GM23248 (cell line): ENCODE results near the gene ANO4. TPM values are rescaled to one million over a fixed set of nuclear protein-coding genes. Genes with fewer than 3 reads are reported as not detected.
A peak's percentile ranks its signal among the peaks of the same experiment; 100 is the strongest.

Experiments used
- DNase-seq: peaks from one replicate; pipeline ENCODE4 v3.0.0-alpha.2; 2015
- H2AFZ ChIP-seq: fragments of 200-600 bp; sonication (generic); 2 replicates; pipeline ENCODE4 v1.6.1; 2016; ENCODE audit warnings: antibody characterized with exemption
- H3F3A ChIP-seq: fragments of 200-600 bp; sonication (generic); 2 replicates; pipeline ENCODE4 v1.6.1; 2016; ENCODE audit warnings: mild to moderate bottlenecking, antibody characterized with exemption, mixed run types; ENCODE audit not compliant: insufficient read depth
- H3K27ac ChIP-seq: fragments of 200-600 bp; sonication (generic); 2 replicates; pipeline ENCODE4 v1.5.1; 2016; ENCODE audit warnings: mild to moderate bottlenecking
- H3K27me3 ChIP-seq: fragments of 200-600 bp; sonication (generic); replicated peaks from 2 replicates; pipeline ENCODE4 v1.6.1; 2016; ENCODE audit warnings: mild to moderate bottlenecking; ENCODE audit not compliant: insufficient read depth
- H3K36me3 ChIP-seq: fragments of 200-600 bp; sonication (generic); 2 replicates; pipeline ENCODE4 v1.6.1; 2016; ENCODE audit warnings: low read depth, mild to moderate bottlenecking
- H3K4me1 ChIP-seq: fragments of 200-600 bp; sonication (generic); 2 replicates; pipeline ENCODE4 v1.6.1; 2016; ENCODE audit warnings: mild to moderate bottlenecking; ENCODE audit not compliant: insufficient read depth
- H3K4me2 ChIP-seq: fragments of 200-600 bp; sonication (generic); one replicate; pipeline ENCODE4 v1.6.1; 2016; ENCODE audit warnings: mild to moderate bottlenecking; ENCODE audit not compliant: unreplicated experiment
- H3K4me3 ChIP-seq: fragments of 200-600 bp; sonication (generic); 2 replicates; pipeline ENCODE4 v1.5.1; 2016; ENCODE audit warnings: mild to moderate bottlenecking
- H3K79me2 ChIP-seq: fragments of 200-600 bp; sonication (generic); 2 replicates; pipeline ENCODE4 v1.6.1; 2016; ENCODE audit warnings: mild to moderate bottlenecking; ENCODE audit not compliant: insufficient read depth
- H3K9ac ChIP-seq: fragments of 200-600 bp; sonication (generic); 2 replicates; pipeline ENCODE4 v1.6.1; 2016; ENCODE audit warnings: mild to moderate bottlenecking
- H3K9me2 ChIP-seq: fragments of 200-600 bp; sonication (generic); 2 replicates; pipeline ENCODE4 v1.6.1; 2016; ENCODE audit warnings: mixed run types, mild to moderate bottlenecking, moderate library complexity; ENCODE audit not compliant: insufficient read depth
- H3K9me3 ChIP-seq: fragments of 200-600 bp; sonication (generic); one replicate; pipeline ENCODE4 v1.6.1; 2017; ENCODE audit warnings: low read depth
- H4K20me1 ChIP-seq: fragments of 200-600 bp; sonication (generic); 2 replicates; pipeline ENCODE4 v1.6.0; 2016; ENCODE audit not compliant: insufficient read depth
- EZH2 ChIP-seq: fragments of 200-600 bp; sonication (generic); IDR thresholded peaks from 2 replicates; pipeline ENCODE4 v1.6.1; 2018; ENCODE audit warnings: antibody characterized with exemption, mild to moderate bottlenecking; ENCODE audit not compliant: insufficient read depth, poor library complexity, severe bottlenecking
- EZH2phosphoT487 ChIP-seq: fragments of 200-600 bp; sonication (generic); IDR thresholded peaks from 2 replicates; pipeline ENCODE4 v1.6.1; 2018; ENCODE audit warnings: antibody characterized with exemption, moderate library complexity, mild to moderate bottlenecking, low read depth; ENCODE audit not compliant: insufficient read depth
- WGBS, 2 experiments: methylation state at CpG; one replicate each; pipeline ENCODE4 v1.1.6; 2015 to 2017; ENCODE audit warnings: low lambda C conversion rate in 2 of 2, low coverage in 1 of 2; ENCODE audit errors: missing lambda C conversion rate in 2 of 2; 5-methylcytosine and 5-hydroxymethylcytosine counted together
- in situ Hi-C: fragments of 300-500 bp; cut with MboI; formaldehyde crosslinking; loops from 2 replicates; pipeline ENCODE4 v1.15.0; 2020
- polyA plus RNA-seq: library from polyadenylated mRNA; unstranded; fragments of >200 nt; fragmentation: Nextera tagmentation; extraction: Ambion mirVana; gene quantifications from 2 replicates; pipeline ENCODE4 v1.2.1, GENCODE V29; 2016
- total RNA-seq: library from RNA; depleted of rRNA; stranded (reverse); fragments of >200 nt; shearing (Covaris generic); gene quantifications from 2 replicates; pipeline ENCODE4 v1.2.3, GENCODE V29; 2014

ANO4 gene
- total and polyA plus RNA-seq, 2 experiments from 2014 or later: 6.6 to 7.6 TPM

DNA sequence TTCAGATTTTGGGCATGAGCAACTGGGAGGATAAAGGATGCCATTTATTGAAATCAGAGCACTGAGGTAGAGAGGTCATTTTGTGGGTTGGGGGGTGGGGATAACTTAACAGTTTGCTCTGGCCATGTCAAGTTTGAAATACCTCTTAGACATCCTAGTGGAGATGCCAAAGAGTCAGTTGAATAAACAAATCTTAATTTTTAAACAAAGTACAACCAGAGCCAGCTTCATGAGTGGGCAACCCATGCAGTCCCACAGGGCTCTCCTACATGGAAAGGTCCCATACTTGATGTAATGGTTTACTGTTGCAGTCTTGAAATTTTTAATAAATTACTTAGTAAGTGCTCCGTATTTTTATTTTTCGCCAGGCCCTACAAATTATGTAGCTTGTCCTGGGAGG is 81.2 kb downstream of the ANO4 start:
- Histone ChIP-seq H3K79me2 (no peaks in the 10 kb centered on the region), H3K36me3 (no peaks in the 10 kb centered on the region), H2AFZ (no peak overlapping the region), H3K9me3 (no peaks in the 10 kb centered on the region), H3K9ac (no peak overlapping the region), H3K4me1 (no peaks in the 10 kb centered on the region), H3K9me2 (no peaks in the 10 kb centered on the region), H3F3A (no peaks in the 10 kb centered on the region), H3K27ac (no peak overlapping the region), H3K4me2 (no peak overlapping the region), H4K20me1 (no peaks in the 10 kb centered on the region), H3K4me3 (no peak overlapping the region), H3K27me3 (no peaks in the 10 kb centered on the region)
- in situ Hi-C loops: no loop called here
- DNase-seq: no peak
- WGBS, 2 experiments: 89 to 91% methylated on average over 2 of the region's 2 CpGs
- TF ChIP-seq EZH2 (no peak), EZH2phosphoT487 (no peak)

DNA sequence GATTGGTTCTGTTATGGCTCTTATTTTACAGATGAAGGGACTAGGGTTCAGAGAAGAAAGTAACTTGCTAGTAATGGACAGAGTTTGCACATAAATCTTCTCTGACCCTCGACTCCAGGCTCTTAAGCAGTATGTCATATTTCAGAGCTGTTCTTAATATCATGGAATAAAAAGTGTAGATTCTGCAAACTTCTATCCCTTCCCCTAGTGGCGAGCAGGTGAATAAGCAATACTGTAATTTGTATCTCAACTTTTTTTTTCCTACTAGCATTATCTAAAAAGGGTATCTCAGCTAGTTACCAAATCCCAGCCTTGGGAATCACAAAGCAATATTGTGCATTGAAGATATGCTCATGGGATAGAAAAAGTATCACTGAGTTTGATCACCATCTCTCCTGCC is 83.2 kb downstream of the ANO4 start:
- in situ Hi-C loops: no loop called here
- 32 to 34% methylated on average over 2 of the region's 2 CpGs for WGBS, 2 experiments
- TF ChIP-seq EZH2 (no peak), EZH2phosphoT487 (no peak)

DNA sequence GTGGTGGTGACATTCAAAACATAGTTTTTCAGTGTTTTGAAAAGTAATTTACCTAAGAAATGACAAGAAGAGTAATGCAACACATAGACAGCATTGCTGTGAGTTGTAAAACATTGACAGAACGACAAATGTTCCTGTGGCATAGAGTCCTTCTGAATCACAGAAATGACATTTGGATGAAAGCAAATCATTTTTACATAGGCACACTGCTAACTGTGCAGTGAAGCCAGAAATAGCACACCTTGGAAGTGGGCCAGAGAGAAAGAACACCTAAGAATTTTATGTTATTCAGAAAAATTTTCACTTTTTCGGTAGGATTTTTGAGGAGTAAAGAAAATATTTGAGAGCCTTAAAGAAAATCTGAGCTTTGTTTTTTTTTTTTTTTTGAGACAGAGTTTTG is 100.6 kb downstream of the ANO4 start:
- Histone ChIP-seq H3K27ac (no peak overlapping the region), H3F3A (no peaks in the 10 kb centered on the region), H3K79me2 (no peaks in the 10 kb centered on the region), H3K4me3 (no peak overlapping the region), H3K4me2 (no peak overlapping the region), H3K9ac (no peak overlapping the region), H2AFZ (no peak overlapping the region), H3K4me1 (no peaks in the 10 kb centered on the region; the same call in 1 of the 2 replicates), H3K36me3 (no peaks in the 10 kb centered on the region), H3K9me3 (no peaks in the 10 kb centered on the region), H4K20me1 (no peaks in the 10 kb centered on the region), H3K27me3 (no peaks in the 10 kb centered on the region), H3K9me2 (no peaks in the 10 kb centered on the region)
- DNase-seq: no peak
- WGBS, 2 experiments: 91 to 94% methylated on average over 2 of the region's 2 CpGs
- TF ChIP-seq EZH2phosphoT487 (no peak), EZH2 (no peak)
- in situ Hi-C loops: no loop called here

More for the DNA sequence above, 83.2 kb downstream of the ANO4 start:
- Histone ChIP-seq H3K36me3 (no peaks in the 10 kb centered on the region), H3K9me3 (no peaks in the 10 kb centered on the region), H3K4me2 (no peak overlapping the region), H4K20me1 (no peaks in the 10 kb centered on the region), H2AFZ (no peak overlapping the region), H3K27me3 (no peaks in the 10 kb centered on the region), H3F3A (no peaks in the 10 kb centered on the region), H3K79me2 (no peaks in the 10 kb centered on the region), H3K9ac (no peak overlapping the region), H3K4me3 (no peak overlapping the region), H3K4me1 (no peaks in the 10 kb centered on the region), H3K27ac (no peak overlapping the region), H3K9me2 (no peaks in the 10 kb centered on the region)
- peak; percentile 30 for DNase-seq

DNA sequence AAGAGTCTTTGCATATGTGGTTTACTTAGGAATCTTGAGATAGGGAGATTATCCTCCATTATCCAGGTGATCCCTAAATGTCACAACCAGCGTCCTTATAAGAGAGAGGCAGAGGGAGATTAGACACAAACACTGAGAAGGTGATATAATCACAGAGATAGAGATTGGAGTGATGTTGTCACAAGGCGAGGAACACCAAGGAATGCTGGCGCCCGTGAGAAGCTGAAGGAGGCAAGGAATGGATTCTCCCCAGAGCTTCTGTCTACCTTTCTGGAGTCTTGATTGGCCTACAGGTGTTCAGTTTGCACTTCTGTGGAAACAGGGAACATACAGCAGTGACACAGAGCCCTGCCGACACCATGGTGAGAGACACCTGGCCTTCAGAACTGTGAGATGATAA is 101.6 kb downstream of the ANO4 start:
- no peaks in the 10 kb centered on the region for H3K27me3 ChIP-seq
- TF ChIP-seq EZH2phosphoT487: no peak
- no peak for TF ChIP-seq EZH2
- H3K27ac ChIP-seq: no peak overlapping the region
- no peaks in the 10 kb centered on the region for H3F3A ChIP-seq
- DNase-seq: no peak
- H3K9me3 ChIP-seq: no peaks in the 10 kb centered on the region
- no peaks in the 10 kb centered on the region for H3K9me2 ChIP-seq
- H3K4me3 ChIP-seq: no peak overlapping the region
- no peak overlapping the region for H3K9ac ChIP-seq
- H3K4me2 ChIP-seq: no peak overlapping the region
- in situ Hi-C loops: no loop called here
- H3K79me2 ChIP-seq: no peaks in the 10 kb centered on the region
- WGBS, 2 experiments: 98 to 99% methylated on average over 5 of the region's 5 CpGs
- no peaks in the 10 kb centered on the region; the same call in 1 of the 2 replicates for H3K4me1 ChIP-seq
- H2AFZ ChIP-seq: no peak overlapping the region
- H4K20me1 ChIP-seq: no peaks in the 10 kb centered on the region
- no peaks in the 10 kb centered on the region for H3K36me3 ChIP-seq

DNA sequence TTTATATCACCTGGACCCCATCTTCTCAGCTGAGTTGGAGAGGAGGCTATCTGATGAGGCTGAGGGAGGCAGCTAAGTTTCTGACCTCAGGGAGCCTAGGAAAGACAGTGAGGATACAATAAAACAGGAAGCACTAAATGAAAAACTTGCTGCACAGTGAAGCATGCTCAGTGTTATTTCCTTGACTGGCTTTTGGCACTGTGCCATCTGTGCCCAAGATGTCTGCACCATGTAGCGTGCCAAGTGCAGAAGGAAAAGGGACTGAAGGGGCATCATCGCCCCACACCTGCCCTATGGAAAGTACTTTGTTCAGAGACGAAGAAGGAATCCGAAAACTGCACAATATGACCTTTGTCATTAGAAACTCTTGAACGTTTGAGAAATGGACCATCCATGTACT is 102.7 kb downstream of the ANO4 start:
- WGBS, 2 experiments: 87 to 89% methylated on average over 5 of the region's 5 CpGs
- in situ Hi-C loops: no loop called here

More for the DNA sequence above, 102.7 kb downstream of the ANO4 start:
- no peak for DNase-seq
- H3K9me3 ChIP-seq: no peaks in the 10 kb centered on the region
- H2AFZ ChIP-seq: no peak overlapping the region
- H3K9me2 ChIP-seq: no peaks in the 10 kb centered on the region
- TF ChIP-seq EZH2phosphoT487: no peak
- TF ChIP-seq EZH2: no peak
- no peak overlapping the region for H3K27ac ChIP-seq
- no peak overlapping the region for H3K4me2 ChIP-seq
- no peaks in the 10 kb centered on the region for H3F3A ChIP-seq
- H3K4me1 ChIP-seq: no peaks in the 10 kb centered on the region; the same call in 1 of the 2 replicates
- no peak overlapping the region for H3K9ac ChIP-seq
- H3K27me3 ChIP-seq: no peaks in the 10 kb centered on the region
- H4K20me1 ChIP-seq: no peaks in the 10 kb centered on the region
- H3K36me3 ChIP-seq: no peaks in the 10 kb centered on the region
- H3K4me3 ChIP-seq: no peak overlapping the region
- H3K79me2 ChIP-seq: no peaks in the 10 kb centered on the region
